ENCODE measurements around the gene MED13L.
"Not testable (repeated sequence)": the region's sequence is repeated elsewhere in the genome, so short reads cannot be mapped to it uniquely, and the experiment has no call there.

MED13L gene

GRCh38 chr12:116303066-116303465 lies 25.6 kb upstream of the MED13L start:
- no peak for DNase-seq

GRCh38 chr12:116302166-116303058 lies 24.9 kb upstream of the MED13L start:
- DNase-seq: no peak

- no peak for DNase-seq
Measured at GRCh38 chr12:116301621-116302020, 24.1 kb upstream of the MED13L start.

- no peak for DNase-seq
Measured at GRCh38 chr12:116299665-116300328, 22.3 kb upstream of the MED13L start.

- DNase-seq: no peak
Measured at GRCh38 chr12:116299064-116299463, 21.6 kb upstream of the MED13L start.

GRCh38 chr12:116298578-116298977 lies 21.1 kb upstream of the MED13L start:
- no peak for DNase-seq

- DNase-seq: no peak
Measured at GRCh38 chr12:116297224-116297834, 19.8 kb upstream of the MED13L start.

- no peak for DNase-seq
Measured at GRCh38 chr12:116295327-116296263, 18.1 kb upstream of the MED13L start.

GRCh38 chr12:116294454-116295165 lies 17.1 kb upstream of the MED13L start:
- no peak for DNase-seq

- DNase-seq: no peak
Measured at GRCh38 chr12:116293687-116294453, 16.4 kb upstream of the MED13L start.

GRCh38 chr12:116291218-116291617 lies 13.7 kb upstream of the MED13L start:
- no peak for DNase-seq

GRCh38 chr12:116288735-116289134 lies 11.2 kb upstream of the MED13L start:
- no peak for DNase-seq

GRCh38 chr12:116287842-116288301 lies 10.4 kb upstream of the MED13L start:
- no peak for DNase-seq

GRCh38 chr12:116284396-116284795 lies 6.9 kb upstream of the MED13L start:
- DNase-seq: no peak

GRCh38 chr12:116283881-116284280 lies 6.4 kb upstream of the MED13L start:
- not testable (repeated sequence) for DNase-seq

GRCh38 chr12:116282371-116283286 lies 5.1 kb upstream of the MED13L start:
- DNase-seq: no peak

- no peak for DNase-seq
Measured at GRCh38 chr12:116280595-116281290, 3.2 kb upstream of the MED13L start.

GRCh38 chr12:116278667-116279066 lies 1.2 kb upstream of the MED13L start:
- no peak for DNase-seq

- DNase-seq: no peak
Measured at GRCh38 chr12:116278279-116278626, 760 bp upstream of the MED13L start.
